HUDEP-2 (cell line): Measurements from ENCODE around the gene AXIN1.
"Not testable (repeated sequence)": the region's sequence is repeated elsewhere in the genome, so short reads cannot be mapped to it uniquely, and the experiment has no call there.

Experiments used
- DNase-seq, 76 experiments: peaks; one replicate each; lab custom pipeline; 2025; ENCODE audit not compliant: unreplicated experiment in 76 of 76; lab: John Stamatoyannopoulos, UW

The AXIN1 gene

DNA sequence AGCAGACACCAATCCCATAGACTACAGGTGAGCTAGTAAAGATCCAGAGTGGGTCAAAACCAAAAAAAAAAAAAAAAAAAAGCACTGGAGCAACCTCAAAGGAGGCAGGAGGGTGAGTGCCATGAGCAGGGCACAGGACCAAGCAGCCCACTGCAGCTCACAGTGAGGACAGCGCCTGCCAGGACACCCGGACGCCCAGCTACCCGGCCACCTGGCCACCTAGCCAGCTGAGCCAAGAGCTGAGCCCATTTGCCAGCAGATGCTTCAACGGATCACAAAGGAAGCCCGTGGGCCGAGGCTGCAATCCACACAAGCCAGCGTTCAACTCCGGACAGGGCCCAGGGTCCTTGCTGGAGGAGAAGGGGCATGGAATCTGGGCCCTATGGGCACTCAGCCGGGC is 15.1 kb downstream of the AXIN1 start:
- DNase-seq = no peak

DNA sequence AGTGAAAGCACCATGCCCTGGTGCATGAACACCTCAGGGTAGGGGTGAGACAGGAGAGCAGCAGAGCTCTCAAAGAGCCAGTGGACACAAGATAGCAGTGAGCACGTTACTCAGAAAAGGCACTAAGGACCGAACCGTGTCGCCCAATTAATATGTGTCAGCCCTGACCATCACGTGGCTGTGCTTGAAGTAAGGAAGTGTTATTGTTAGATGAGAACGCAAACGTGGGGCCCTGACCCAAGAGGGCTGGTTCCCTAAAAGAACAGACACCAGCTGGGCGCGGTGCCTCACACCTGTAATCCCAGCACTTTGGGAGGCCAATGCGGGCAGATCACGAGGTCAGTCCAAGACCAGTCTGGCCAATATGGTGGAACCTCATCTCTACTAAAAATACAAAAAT is 16.3 kb downstream of the AXIN1 start:
- DNase-seq = no peak

DNA sequence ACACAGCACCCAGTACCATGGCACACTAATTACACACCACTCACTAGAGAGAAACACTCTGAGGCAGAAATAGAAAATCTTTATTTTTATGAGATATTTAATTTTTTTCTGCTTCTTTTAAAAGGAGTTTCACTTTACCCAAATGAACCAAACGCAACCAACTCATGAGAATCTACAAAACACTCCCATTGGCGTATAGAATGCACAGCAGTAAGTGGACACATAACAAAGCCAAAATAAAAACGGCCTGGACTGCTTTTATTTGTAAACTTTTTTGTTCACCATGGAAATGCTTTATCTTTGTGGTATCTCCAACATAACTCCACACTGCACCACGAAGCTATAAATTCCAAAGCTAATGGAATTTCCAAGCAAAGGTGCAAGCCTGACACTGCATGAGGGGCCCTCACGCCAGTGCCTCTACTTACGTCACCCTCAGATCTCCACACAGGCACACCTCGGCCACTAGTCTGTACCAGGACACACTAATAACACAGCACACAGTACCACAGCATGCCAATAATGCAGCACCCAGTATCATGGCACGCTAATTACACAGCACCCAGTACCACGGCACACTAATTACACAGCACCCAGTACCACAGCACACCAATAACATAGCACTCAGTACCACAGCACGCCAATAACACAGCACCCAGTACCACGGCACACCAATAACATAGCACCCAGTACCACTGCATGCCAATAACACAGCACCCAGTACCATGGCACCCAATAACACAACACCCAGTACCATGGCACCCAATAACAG is 17.5 kb downstream of the AXIN1 start:
- DNase-seq = not testable (repeated sequence)

DNA sequence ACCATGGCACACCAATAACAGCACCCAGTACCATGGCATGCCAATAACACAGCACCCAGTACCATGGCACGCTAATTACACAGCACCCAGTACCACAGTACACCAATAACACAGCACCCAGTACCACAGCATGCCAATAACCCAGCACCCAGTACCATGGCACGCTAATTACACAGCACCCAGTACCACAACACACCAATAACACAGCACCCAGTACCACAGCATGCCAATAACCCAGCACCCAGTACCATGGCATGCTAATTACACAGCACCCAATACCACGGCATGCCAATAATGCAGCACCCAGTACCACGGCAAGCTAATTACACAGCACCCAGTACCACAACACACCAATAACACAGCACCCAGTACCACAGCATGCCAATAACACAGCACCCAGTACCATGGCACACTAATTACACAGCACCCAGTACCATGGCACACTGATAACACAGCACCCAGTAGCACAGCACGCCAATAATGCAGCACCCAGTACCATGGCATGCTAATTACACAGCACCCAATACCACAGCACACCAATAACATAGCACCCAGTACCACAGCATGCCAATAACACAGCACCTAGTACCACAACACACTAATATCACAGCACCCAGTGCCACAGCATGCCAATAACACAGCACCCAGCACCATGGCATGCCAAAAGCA is 18.2 kb downstream of the AXIN1 start:
- DNase-seq = not testable (repeated sequence)

DNA sequence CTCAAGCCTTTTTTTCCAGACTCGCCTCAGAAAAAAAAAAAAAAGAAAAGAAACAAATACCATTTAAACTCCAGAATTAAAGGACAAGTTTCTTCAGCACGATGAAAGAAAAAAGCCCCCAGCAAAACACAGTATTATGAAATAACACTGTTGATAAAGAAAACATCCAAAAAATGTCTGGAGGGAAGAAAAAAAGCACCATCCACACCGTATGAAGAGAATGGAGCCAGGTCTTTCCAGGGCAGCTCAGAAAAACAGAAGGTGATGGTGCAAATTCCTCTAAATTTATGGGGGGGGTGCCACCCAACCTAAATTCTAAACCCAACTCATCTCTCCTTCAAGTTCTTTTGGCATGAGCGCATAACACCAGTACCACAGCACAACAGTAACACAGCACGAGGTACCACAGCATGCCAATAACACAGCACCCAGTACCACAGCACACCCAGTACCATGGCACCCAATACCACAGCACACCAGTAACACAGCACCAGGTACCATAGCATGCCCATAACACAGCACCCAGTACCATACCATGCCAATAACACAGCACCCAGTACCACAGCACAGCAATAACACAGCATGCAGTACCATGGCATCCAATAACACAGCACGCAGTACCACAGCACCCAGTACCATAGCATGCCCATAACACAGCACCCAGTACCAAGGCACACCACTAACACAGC is 19.0 kb downstream of the AXIN1 start:
- DNase-seq = no peak

DNA sequence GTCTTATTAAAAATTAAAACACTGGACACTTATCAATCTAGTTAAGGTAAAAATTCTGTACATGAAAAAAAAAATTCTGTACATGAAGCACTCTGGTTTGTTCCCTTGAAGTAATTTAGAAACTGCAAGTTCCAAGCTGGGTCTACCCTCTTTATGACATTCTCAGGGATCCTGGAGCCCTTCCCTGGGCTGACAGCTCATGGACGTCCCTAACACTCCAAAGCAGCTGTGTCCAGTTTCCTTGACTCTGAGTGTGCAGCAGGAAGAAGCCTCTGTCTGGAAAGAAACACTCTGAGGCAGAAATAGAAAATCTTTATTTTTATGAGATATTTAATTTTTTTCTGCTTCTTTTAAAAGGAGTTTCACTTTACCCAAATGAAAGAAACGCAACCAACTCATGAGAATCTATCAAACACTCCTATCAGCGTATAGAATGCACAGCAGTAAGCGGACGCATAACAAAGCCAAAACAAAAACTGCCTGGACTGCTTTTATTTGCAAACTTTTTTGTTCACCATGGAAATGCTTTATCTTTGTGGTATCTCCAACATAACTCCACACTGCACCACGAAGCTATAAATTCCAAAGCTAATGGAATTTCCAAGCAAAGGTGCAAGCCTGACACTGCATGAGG is 21.2 kb downstream of the AXIN1 start:
- DNase-seq = not testable (repeated sequence)

DNA sequence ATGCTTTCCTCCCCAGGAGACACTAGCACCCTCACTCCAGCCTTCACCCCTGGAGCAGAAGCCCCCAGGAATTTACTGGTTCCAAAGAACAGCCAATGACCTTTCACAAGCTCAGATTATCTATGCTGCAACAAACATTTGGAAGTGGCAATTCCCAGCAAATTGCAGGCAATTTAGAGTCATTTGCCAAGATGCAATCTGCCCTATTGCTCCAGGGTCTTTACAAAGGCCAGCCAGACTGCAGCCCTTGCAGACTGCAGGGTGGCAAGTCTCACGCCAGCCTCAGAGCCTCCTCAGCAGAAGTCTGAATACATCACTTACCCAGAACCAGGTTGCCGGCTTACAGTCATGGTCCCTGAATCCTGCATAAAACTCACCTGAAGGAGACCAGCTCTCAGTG is 21.8 kb downstream of the AXIN1 start:
- no peak for DNase-seq

DNA sequence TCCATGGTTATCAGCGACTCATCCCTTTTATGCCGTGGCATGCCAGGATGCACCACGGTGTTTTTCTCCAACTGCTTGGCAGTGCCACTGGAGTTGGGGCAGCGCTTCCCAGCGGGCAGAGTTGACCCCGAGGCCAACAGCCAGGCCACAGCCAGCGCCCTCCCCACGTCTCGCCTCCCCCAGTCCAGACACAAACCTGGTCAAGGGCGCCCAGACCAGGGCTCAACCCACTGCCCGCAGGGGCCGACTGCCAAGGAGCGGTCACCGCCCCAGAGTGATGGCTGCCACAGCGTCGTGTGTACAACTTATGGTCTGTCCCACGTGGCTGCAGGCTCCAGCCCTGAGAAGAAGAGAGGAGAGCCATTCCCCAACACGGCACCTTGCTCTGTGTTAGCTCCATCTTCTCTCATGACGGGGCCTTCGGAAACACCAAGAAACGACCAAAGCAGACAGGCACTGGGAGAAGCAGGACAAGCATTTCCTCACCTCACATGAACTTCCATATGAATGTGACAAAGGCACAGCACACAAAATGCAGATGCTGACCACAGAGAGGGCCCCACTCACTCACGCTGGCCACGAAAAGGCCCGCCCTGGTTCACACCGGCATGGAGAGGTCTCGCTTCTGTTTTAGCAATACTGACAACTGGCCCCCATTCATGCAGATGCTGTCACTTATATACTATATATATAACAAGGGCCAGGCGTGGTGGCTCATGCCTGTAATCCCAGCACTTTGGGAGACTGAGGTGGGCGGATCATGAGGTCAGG is 27.0 kb downstream of the AXIN1 start:
- DNase-seq = no peak

DNA sequence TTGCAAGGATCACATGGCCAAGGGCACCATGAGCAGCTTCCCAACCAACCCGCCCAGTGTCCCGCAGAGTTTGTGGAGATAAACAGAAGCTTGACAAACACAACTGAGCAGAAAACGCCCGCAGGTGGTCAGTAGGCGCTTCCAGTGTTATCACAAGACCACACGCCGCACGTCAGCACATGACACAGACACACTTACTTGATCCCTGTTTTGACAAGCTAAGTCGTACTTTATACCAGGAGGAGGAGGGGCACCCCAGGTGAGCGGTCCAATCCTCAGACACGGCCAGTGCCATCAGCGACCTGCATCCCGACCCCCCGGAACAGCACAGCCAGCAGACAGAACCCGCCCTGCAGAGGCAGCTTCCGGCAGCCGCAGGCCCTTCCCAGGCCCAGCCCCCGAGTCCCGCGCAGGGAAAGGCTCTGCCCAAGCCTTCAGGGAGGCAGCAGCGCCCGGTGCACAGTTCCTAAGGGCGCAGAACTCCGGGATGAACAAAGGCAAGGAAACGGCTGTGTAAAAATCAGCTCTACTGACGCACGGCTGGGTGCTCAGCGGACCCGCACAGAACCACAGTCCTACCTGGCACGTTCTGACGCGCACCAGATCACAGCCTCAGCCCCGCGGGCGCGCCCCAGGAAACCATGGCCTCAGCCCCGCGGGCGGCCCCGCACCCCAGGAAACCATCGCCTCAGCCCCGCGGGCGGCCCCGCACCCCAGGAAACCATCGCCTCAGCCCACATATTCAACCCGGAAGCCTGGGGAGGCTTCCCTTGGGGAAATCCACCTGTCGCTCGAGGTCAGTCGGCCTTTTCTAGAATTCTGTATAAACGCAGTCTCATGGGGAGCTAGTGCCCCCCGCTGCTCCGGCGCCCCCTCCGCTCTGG is 27.8 kb downstream of the AXIN1 start:
- peak in 73 of 76 experiments; percentile 35 to 93 (median 72) for DNase-seq

DNA sequence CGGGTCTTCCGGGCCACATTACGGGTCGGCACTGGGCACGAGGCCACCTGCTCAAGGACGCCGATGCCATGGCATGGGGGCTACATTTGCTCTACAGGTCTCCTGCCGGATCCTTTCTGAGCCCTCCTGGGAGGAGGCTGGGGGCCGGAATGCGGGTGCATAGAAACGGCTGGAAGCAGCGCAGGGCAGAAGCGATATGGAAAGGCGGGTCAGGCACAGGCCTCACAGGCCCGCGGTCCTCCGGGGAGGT is 28.4 kb downstream of the AXIN1 start:
- DNase-seq = no peak

DNA sequence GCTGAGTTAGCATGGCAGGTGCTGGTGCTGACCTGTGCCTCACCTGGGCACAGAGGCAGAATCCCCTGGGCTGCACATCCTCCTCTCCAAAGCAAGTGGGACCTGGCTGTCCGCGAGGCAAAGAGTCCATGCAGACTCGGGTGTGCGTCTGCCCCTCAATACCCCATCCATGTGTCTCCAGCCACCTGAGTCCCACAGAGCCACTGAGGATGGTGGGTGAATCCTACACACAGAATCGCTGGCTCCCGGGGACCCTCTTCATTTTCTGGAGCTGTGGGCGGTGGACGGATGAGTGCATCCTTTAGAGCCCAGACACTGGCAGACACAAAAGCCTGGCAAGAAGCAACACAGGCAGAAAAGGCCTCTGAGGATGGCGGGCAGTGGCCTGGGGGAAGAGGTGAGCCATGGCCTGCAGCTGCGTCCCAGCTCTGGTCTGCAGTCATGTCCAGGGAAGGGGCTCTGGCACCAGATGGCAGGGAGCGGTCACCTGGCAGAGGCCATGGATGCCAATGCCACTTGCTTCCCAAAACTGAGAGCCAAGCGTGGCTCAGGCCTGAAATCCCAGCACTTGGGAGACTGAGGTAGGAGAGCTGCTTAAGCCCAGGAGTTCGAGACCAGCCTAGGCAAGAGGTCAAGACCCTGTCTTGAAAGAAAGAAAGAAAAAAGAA is 29.9 kb downstream of the AXIN1 start:
- DNase-seq = no peak

DNA sequence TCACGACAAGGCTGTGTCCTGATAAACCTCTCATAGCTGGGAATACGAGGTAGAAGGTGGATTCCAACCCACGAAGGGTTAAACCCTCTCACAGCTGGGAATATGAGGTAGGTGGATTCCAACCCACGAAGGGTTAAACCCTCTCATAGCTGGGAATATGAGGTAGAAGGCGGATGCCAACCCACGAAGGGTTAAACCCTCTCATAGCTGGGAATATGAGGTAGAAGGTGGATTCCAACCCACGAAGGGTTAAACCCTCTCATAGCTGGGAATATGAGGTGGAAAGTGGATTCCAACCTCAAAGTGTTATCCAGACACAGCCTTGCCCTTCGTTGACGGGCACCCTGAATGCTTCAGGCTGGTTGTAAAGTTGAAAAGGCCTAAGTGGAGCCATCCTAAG is 31.0 kb downstream of the AXIN1 start:
- DNase-seq = no peak

DNA sequence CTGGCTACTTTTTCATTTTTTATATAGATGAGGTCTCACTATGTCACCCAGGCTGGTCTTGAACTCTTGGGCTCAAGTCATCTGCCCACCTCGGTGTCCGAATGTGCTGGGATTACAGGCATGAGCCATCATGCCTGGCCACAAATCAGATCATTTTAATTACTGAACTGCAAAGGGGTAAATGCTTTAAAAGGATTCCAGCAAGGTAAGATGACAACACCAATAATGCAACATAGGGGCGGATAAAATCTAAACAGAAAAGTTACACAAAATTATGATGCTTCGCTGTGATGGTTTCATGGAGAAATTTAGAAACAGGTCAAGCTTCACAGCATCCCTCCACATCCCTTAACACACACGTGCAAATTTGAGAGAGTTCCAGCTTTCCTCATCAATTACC is 32.3 kb downstream of the AXIN1 start:
- no peak for DNase-seq

DNA sequence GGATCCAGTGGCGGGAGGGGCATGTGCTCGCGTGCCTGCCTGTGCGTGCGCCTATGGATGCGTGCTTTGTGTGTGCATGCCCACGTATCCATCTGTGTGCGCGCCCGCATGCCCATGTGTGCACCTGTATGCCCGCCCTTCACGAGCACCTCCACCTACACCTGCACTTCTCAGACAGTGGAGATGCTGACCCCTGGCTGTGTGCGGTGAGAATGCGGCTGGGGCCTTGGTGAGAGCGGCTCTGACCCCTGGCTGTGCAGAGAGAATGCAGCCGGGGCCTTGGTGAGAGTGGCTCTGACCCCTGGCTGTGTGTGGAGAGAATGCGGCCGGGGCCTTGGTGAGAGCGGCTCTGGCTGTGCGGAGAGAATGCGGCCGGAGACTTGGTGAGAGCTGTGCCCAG is 33.9 kb downstream of the AXIN1 start:
- peak in 1 of 76 experiments; percentile 15 for DNase-seq

DNA sequence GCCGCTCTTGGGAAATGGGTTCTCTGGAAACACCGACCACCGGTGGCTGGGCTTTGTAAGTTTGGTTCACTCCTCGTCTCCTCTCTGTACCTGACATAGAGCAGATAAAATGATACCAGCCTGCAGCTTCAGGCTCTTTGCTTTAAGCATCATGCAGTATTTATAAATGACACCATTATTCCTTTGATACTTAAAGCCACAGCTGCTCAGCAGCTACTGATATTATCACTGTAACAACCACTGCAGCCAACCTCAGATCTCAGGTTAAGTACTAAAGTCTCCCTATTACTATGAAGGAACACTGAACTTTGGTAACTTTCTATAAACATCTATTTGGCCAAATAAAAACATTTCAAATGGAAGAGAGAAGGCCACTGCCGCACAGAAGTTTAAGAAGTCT is 34.9 kb downstream of the AXIN1 start:
- no peak for DNase-seq

DNA sequence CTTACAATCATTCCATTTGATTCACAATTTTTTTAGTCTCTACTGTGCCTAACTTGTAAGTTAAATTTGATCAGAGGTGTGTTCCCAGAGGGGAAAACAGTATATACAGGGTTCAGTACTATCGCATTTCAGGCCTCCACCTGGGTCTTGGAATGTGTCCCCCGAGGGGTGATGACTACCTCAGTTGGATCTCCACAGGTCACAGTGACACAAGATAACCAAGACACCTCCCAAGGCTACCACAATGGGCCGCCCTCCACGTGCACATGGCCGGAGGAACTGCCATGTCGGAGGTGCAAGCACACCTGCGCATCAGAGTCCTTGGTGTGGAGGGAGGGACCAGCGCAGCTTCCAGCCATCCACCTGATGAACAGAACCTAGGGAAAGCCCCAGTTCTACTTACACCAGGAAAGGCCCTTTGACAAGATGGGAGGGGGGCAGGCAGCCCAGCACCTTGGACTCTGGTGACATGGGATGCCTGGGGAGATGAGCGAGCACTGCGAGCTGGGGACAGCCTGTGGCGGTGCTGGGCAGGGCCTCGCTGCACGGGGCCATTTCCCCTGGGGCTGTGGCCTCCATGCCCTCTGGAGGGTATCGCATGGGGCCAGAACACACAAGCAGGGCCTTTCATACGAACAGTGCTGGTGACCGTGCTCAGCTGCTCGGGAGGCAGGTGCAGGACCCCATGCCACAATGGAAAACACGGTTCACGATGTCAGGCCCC is 35.6 kb downstream of the AXIN1 start:
- DNase-seq = no peak

DNA sequence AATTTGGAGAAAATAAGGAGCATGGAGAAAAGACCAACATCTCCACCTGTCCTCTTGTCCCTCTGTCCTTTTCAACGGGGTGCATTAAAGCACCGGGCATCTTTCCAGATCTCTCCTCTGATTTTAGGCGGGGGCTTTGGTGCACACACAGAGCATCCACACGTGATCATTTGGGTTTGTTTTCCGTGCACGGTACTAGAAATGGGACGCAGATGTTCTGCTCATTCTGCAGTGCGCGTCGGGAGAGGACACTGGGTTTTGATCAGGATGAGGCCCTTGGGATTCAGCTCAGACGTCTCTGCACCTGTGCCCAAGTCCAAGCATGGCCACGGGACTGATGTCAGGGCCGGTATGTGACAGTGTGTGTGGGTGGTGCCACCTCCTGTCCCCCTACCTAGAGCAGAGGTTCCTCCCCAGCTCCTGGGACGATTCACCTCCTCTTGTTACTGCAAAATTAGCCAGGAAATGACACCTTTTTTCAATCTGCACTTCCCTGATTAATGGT is 37.7 kb downstream of the AXIN1 start:
- DNase-seq = no peak

DNA sequence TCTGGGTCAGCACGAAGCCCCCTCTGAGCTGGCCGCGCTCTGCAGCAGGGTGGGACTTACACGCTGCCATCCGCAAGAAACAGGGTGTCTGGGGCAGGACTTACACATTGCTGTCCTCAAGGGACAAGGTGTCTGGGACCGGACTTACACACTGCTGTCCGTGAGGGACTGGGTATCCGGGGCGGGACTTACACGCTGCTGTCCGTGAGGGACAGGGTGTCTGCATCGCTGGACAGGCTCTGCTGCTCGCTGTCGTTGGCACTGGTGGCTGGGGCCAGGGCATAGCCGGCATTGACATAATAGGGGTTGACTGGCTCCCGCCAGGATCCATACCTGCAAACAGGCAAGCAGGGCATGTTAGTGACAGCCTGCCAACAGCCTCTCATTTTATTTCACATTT is 38.2 kb downstream of the AXIN1 start:
- no peak for DNase-seq

DNA sequence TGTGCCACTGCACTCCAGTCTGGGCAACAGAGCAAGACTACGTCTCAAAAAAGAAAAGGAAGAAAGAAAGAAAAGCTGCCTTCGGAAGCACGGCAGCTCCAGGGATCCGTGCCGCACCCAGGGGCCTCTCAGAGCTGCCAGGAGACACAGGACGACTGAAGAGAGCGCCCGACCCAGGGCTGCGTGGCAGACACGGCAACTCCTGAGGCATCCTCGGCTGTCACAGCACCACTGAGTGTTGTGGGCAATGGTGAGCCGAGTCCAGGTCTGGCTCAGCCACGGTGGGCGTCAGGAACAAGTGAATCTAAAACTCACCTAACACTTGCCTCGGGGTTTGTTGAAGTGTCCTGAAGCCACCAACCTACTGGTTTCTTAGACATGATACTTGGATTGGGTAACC is 40.8 kb downstream of the AXIN1 start:
- no peak for DNase-seq
